Gastroesophageal sphincter (tissue), 4 donors: ENCODE measurements around the gene FAM13A. TPM values are rescaled to one million over a fixed set of nuclear protein-coding genes. Genes with fewer than 3 reads are reported as not detected.

Experiments used
- ATAC-seq: fragments of 150-250 bp; one replicate; pipeline ENCODE4 v1.9.1; 2016; ENCODE audit warnings: mild to moderate bottlenecking, moderate library complexity
- H3K27ac ChIP-seq, 4 donors: fragments of 200-600 bp; sonication (generic) in 3 of 4; 1 replicate in 3 of 4; 2 replicates in 1 of 4; pipeline ENCODE4 v1.5.1; 2016 to 2019
- H3K27me3 ChIP-seq: fragments of 200-600 bp; sonication (generic); one replicate; pipeline ENCODE4 v1.5.1; 2019
- H3K36me3 ChIP-seq, 2 donors: fragments of 200-600 bp; sonication (generic); one replicate each; pipeline ENCODE4 v1.5.1; 2019; ENCODE audit warnings: control low read depth in 1 of 2
- H3K4me1 ChIP-seq, 3 donors: fragments of 200-600 bp; sonication (generic); 1 replicate in 2 of 3; 2 replicates in 1 of 3; pipeline ENCODE4 v1.5.1; 2016 to 2019; ENCODE audit warnings: control low read depth in 2 of 3
- H3K4me3 ChIP-seq, 2 donors: fragments of 200-600 bp; sonication (generic); one replicate each; pipeline ENCODE4 v1.5.1; 2019; ENCODE audit warnings: mild to moderate bottlenecking in 1 of 2, moderate library complexity in 1 of 2
- H3K9me3 ChIP-seq, 3 donors: fragments of 200-600 bp; sonication (generic); one replicate each; pipeline ENCODE4 v1.5.1; 2017 to 2019; ENCODE audit warnings: control low read depth in 2 of 3
- EP300 ChIP-seq: sonication (generic); formaldehyde crosslinking; IDR thresholded peaks from one replicate; pipeline ENCODE4 v1.6.1; 2017; ENCODE audit warnings: antibody characterized with exemption, mild to moderate bottlenecking
- POLR2A ChIP-seq, 2 donors: fragments of 450-650 bp; IDR thresholded peaks; one replicate each; pipeline ENCODE4 v1.6.1; 2017; ENCODE audit warnings: antibody characterized with exemption in 2 of 2, mild to moderate bottlenecking in 2 of 2, moderate library complexity in 1 of 2
- POLR2AphosphoS5 ChIP-seq: sonication (generic); formaldehyde crosslinking; IDR thresholded peaks from one replicate; pipeline ENCODE4 v1.6.1; 2017; ENCODE audit warnings: antibody characterized with exemption
- WGBS, 2 donors: methylation state at CpG; one replicate each; pipeline ENCODE4 v1.1.5; 2018; ENCODE audit warnings: low coverage in 1 of 2; 5-methylcytosine and 5-hydroxymethylcytosine counted together
- total RNA-seq, 4 donors: library from RNA; depleted of rRNA; stranded (reverse); fragments of >200 nt; gene quantifications; one replicate each; pipeline ENCODE4 v1.1.0, GENCODE V29; 2016
- TF ChIP-seq, protein P1 (sequence below), 4 experiments: fragments of 200-600 bp in 2 of 4; fragments of 450-650 bp in 2 of 4; sonication (generic) in 1 of 4; IDR thresholded peaks; one replicate each; pipeline ENCODE4 v1.5.1; 2017 to 2019; ENCODE audit warnings: antibody characterized with exemption in 4 of 4, mild to moderate bottlenecking in 2 of 4, moderate library complexity in 2 of 4

The FAM13A gene
- total RNA-seq, 4 donors from 2014 or later = 22.8 to 46.9 (median 35.2) TPM

DNA sequence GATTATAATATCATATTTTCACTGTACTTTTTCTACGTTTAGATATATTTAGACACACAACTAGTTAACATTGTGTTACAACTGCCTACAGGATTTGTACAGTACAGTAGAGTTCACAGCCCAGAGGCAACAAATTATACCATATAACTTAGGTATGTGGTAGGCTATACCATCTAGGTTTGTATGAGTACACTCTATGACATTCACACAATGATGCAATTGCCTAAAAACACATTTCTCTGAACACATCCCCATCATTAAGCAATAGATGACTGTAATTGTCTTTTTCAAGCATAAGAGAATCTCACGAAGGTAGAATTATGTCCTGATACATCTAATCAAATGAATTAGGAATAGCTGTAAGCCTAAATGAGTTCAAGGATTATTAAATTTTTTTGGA lies 42.0 kb upstream of the FAM13A start:
- H3K27ac ChIP-seq = no peak overlapping the region
- H3K4me3 ChIP-seq = no peak overlapping the region
- no peaks in the 10 kb centered on the region for H3K9me3 ChIP-seq
- TF ChIP-seq POLR2A (IDR thresholded peaks at IDR 0.05) (no peak), EP300 (no peak), POLR2AphosphoS5 (no peak)
- TF ChIP-seq, protein P1, sequence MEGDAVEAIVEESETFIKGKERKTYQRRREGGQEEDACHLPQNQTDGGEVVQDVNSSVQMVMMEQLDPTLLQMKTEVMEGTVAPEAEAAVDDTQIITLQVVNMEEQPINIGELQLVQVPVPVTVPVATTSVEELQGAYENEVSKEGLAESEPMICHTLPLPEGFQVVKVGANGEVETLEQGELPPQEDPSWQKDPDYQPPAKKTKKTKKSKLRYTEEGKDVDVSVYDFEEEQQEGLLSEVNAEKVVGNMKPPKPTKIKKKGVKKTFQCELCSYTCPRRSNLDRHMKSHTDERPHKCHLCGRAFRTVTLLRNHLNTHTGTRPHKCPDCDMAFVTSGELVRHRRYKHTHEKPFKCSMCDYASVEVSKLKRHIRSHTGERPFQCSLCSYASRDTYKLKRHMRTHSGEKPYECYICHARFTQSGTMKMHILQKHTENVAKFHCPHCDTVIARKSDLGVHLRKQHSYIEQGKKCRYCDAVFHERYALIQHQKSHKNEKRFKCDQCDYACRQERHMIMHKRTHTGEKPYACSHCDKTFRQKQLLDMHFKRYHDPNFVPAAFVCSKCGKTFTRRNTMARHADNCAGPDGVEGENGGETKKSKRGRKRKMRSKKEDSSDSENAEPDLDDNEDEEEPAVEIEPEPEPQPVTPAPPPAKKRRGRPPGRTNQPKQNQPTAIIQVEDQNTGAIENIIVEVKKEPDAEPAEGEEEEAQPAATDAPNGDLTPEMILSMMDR (IDR thresholded peaks at IDR 0.05) = no peak
- H3K4me1 ChIP-seq = no peaks in the 10 kb centered on the region
- no peak for ATAC-seq
- 79 to 89% methylated on average over 2 of the region's 2 CpGs for WGBS, 2 donors
- H3K27me3 ChIP-seq = no peaks in the 10 kb centered on the region
- no peaks in the 10 kb centered on the region for H3K36me3 ChIP-seq

DNA sequence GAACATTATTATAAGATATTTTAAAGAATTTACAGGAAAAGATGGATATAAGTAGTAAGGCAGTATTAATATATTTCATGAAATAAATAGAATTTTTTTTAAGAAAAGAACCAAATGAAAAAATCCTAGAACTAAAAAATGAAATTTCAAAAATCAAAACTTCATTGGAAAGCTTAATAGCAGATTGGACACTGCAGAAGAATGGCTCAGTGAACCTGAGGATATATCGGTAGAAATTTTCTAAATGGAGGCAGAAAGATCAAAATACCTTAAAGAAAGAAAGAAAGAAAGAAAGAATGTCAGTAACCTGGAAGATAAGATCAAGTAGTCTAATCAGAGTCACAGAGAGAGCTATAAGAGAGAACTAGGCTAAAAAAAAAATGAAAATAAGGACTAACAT lies 21.3 kb upstream of the FAM13A start:
- no peak for TF ChIP-seq EP300
- TF ChIP-seq POLR2AphosphoS5 = no peak
- TF ChIP-seq, protein P1 (IDR thresholded peaks at IDR 0.05) = no peak
- no peak for TF ChIP-seq POLR2A (IDR thresholded peaks at IDR 0.05)
- Histone ChIP-seq H3K9me3 (peaks cover 0 to 21% (median 0%) of the 10 kb centered on the region in 3 donors), H3K4me3 (no peak overlapping the region), H3K36me3 (no peaks in the 10 kb centered on the region), H3K4me1 (no peaks in the 10 kb centered on the region), H3K27ac (no peak overlapping the region), H3K27me3 (no peaks in the 10 kb centered on the region)
- ATAC-seq = no peak
- WGBS, 2 donors = 100% methylated on average over 1 of the region's 1 CpG; no CpG with 5 or more reads in 1 of the 2 donors

DNA sequence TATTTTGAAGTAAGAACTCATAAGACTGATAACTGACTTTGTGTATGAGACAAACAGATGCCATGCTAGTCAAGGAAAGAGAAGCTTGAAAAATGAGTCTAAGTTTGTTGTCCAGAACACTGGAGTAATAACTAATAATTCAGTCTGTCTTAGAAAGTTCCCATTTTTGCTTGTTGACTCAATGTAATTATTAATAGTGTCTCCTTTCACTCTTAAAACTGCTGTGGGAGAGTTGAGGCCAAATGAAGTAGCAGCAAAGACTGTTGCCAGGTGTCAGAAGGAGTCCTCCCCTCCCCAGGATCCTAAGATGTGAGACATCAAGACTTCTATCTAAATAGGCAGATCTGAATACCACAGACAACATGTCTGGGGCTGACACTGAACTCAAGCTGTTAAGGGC lies 20.8 kb upstream of the FAM13A start:
- H3K4me1 ChIP-seq = no peaks in the 10 kb centered on the region
- TF ChIP-seq EP300 (no peak), POLR2AphosphoS5 (no peak), POLR2A (IDR thresholded peaks at IDR 0.05) (no peak)
- TF ChIP-seq, protein P1 (IDR thresholded peaks at IDR 0.05) = no peak
- no peak for ATAC-seq

DNA sequence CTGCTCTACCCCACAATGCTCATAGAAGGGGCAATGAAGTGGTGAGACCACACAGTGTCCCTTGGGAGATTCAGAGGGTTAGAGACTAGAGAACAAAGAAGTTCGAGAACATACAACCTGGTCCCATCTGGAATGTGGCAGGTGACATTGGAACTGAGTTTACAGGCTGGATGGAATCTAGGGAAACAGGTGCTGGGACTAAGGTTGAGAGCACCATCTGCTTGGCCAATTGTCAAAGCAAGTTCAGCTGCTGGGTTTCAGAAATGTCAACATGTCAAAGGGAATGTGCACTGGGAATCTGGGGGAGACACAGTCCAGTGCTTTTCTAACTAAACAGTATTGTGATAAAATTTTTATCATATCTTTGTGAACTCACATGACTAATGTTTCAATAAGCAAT lies 15.9 kb upstream of the FAM13A start:
- H3K27ac ChIP-seq = no peak overlapping the region
- H3K4me1 ChIP-seq = no peaks in the 10 kb centered on the region
- H3K4me3 ChIP-seq = no peak overlapping the region
- H3K36me3 ChIP-seq = no peaks in the 10 kb centered on the region
- peaks cover 0 to 8% (median 0%) of the 10 kb centered on the region in 3 donors for H3K9me3 ChIP-seq
- no peaks in the 10 kb centered on the region for H3K27me3 ChIP-seq
- ATAC-seq = no peak
- TF ChIP-seq POLR2AphosphoS5 (no peak), POLR2A (IDR thresholded peaks at IDR 0.05) (no peak), EP300 (no peak)
- TF ChIP-seq, protein P1 (IDR thresholded peaks at IDR 0.05) = no peak
- 83 to 100% methylated on average over 1 of the region's 1 CpG for WGBS, 2 donors

More for the DNA sequence above, 20.8 kb upstream of the FAM13A start:
- H3K27ac ChIP-seq = no peak overlapping the region
- peaks cover 0 to 21% (median 0%) of the 10 kb centered on the region in 3 donors for H3K9me3 ChIP-seq
- no peaks in the 10 kb centered on the region for H3K36me3 ChIP-seq
- H3K27me3 ChIP-seq = no peaks in the 10 kb centered on the region
- no peak overlapping the region for H3K4me3 ChIP-seq

DNA sequence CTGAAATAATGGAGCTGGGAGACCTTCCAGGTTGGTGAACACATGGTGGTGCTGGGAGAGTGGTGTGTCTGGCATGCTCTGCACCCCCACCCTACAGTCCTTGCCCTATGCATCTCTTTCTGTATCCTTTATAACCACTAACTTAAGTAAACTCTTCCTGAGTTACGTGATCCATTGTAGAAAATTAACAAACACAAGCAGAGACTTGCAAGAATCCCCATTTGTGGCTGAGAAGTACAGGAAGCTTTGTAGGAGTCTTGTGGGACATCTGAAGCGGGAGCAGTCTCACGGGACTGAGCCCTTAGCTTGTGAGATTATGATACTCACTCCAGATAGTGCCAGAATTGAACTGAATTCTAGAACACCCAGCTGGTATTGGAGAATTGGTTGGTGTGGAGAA lies 14.3 kb upstream of the FAM13A start:
- TF ChIP-seq POLR2A (IDR thresholded peaks at IDR 0.05) (no peak), EP300 (no peak), POLR2AphosphoS5 (no peak)
- TF ChIP-seq, protein P1 (IDR thresholded peaks at IDR 0.05) = no peak
- Histone ChIP-seq H3K27ac (no peak overlapping the region), H3K4me1 (no peaks in the 10 kb centered on the region), H3K4me3 (no peak overlapping the region), H3K9me3 (no peaks in the 10 kb centered on the region), H3K27me3 (no peaks in the 10 kb centered on the region), H3K36me3 (no peaks in the 10 kb centered on the region)
- 78 to 100% methylated on average over 1 to 3 of the region's 3 CpGs for WGBS, 2 donors
- no peak for ATAC-seq
